Activated CD4-positive, alpha-beta T cell treated with anti-CD3 and anti-CD28 coated beads for 36 hours (primary cell): ENCODE results near the gene LIMK1. TPM values are rescaled to one million over a fixed set of nuclear protein-coding genes. Genes with fewer than 3 reads are reported as not detected.

ENCODE experiments used
- ATAC-seq: fragments of 200-7000 bp; cut with Tn5 transposase; one replicate; pipeline ENCODE4 v1.10.0; 2021; ENCODE audit warnings: mild to moderate bottlenecking, moderate library complexity
- CTCF ChIA-PET: fragments of 350-600 bp; sonication (Branson Sonifier 250); formaldehyde crosslinking; loops from one replicate; lab custom pipeline; 2021; ENCODE audit warnings: antibody characterized with exemption; lab: Charles Lee
- POLR2A ChIA-PET: fragments of 350-600 bp; sonication (Branson Sonifier 250); formaldehyde crosslinking; loops from one replicate; lab custom pipeline; 2021; ENCODE audit warnings: antibody characterized with exemption, inconsistent platforms; lab: Charles Lee
- DNase-seq: peaks from one replicate; pipeline ENCODE4 v3.0.0-alpha.2; 2020
- H3K27ac Mint-ChIP-seq: one replicate; pipeline ENCODE4 v1.8.0; 2021; ENCODE audit warnings: mixed read lengths
- H3K27me3 Mint-ChIP-seq: one replicate; pipeline ENCODE4 v1.8.0; 2021; ENCODE audit warnings: mixed read lengths
- H3K36me3 Mint-ChIP-seq: one replicate; pipeline ENCODE4 v1.8.0; 2021; ENCODE audit warnings: low read depth, mixed read lengths
- H3K4me1 Mint-ChIP-seq: one replicate; pipeline ENCODE4 v1.8.0; 2021; ENCODE audit warnings: mixed read lengths
- H3K4me3 Mint-ChIP-seq: one replicate; pipeline ENCODE4 v1.8.0; 2021; ENCODE audit warnings: mild to moderate bottlenecking, moderate library complexity, mixed read lengths
- H3K9me3 Mint-ChIP-seq: one replicate; pipeline ENCODE4 v1.8.0; 2021; ENCODE audit warnings: low read depth, mixed read lengths
- intact Hi-C, 2 experiments: fragments of 100-400 bp; cut with DNase I in 1 of 2; cut with micrococcal nuclease in 1 of 2; formaldehyde crosslinking; loops; one replicate each; pipeline versions ENCODE4 v1.14.2 to v1.15.1; 2022 to 2024; cut with DNase I, micrococcal nuclease
- total RNA-seq, 2 experiments: library from RNA; stranded (reverse); gene quantifications; one replicate each; pipeline ENCODE4 v1.2.3, GENCODE V29; 2021

The LIMK1 gene
- total RNA-seq, 2 experiments from 2014 or later, result 12.5 to 14.8 TPM

DNA sequence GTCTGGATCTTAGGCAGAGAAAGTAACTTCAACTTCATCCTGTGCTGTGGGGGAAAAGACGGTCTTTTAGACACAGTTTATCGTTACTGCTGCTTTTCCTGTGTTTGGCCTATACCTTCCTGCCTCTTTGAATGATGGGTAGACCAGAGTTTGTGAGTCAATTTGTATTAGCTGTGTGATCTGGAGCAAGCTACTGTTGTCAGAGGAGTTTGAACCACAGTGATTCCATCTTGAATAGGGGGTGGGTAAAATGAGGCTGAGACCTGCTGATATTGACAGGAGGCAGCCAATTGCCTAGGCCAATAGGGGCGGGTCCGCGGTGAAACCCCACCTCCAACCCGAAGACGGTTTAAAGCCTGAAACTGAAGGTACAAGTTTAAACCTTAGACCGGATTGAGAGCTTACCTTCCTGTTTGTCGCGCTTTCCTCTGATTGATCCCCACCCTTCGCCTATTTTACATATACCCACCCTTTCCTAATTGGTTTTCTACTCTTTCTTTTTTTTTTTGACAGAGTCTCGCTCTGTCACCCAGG lies 54.8 kb downstream of the LIMK1 start:
- H3K27me3 Mint-ChIP-seq, result peaks cover 2% of the 10 kb centered on the region
- H3K27ac Mint-ChIP-seq, result no peak overlapping the region
- ATAC-seq (no peak), DNase-seq (peak; percentile 13)
- intact Hi-C loops, result no loop called here
- H3K4me1 Mint-ChIP-seq, result peaks cover 3% of the 10 kb centered on the region
- no peak overlapping the region for H3K4me3 Mint-ChIP-seq
- ChIA-PET POLR2A (no interaction called here), CTCF (interaction anchor here (0.6 kb wide), 1 partner anchor 282 kb away, joined by 3 read pairs; no protein-coding TSS in a partner anchor)
- H3K36me3 Mint-ChIP-seq, result no peaks in the 10 kb centered on the region
- no peaks in the 10 kb centered on the region for H3K9me3 Mint-ChIP-seq

DNA sequence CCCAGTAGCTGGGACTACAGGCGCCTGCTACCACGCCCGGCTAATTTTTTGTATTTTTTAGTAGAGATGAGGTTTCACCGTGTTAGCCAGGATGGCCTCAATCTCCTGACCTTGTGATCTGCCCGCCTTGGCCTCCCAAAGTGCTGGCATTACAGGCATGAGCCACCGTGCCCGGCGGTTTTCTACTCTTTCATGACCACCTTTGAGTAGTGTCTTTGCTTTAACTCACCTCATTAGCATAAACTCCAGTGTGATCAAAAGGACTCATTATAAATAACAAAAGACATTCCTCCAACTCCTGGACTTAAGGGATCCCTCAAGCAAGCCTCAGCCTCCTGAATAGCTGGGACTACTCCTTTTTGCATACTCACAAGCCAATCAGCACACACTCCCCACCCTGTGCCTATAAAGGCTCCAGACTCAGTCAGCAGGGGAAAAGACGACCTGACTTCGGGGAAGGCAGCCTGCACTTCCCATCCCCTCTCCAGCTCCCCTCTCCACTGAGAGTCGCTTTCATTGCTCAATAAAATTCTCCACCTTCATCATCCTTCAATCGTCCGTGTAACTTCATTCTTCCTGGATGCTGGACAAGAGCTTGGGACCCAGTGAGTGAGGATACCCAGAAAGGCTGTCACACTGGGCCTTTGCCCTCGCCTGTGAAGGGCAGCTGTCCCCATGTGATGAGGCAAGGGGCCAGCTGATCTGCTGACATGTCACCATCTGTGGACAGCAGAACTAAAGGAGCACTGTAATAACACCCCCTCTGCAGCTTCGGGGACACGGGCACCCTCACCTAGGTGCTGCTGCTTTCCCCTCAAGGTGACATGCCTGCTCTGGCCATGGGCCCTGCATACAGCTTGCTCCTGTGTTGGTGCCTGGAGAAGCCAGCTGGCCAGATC lies 55.6 kb downstream of the LIMK1 start:
- ATAC-seq (no peak), DNase-seq (no peak)
- H3K27me3 Mint-ChIP-seq, result peaks cover under 1% of the 10 kb centered on the region
- H3K4me3 Mint-ChIP-seq, result no peak overlapping the region
- H3K9me3 Mint-ChIP-seq, result no peaks in the 10 kb centered on the region
- ChIA-PET CTCF (interaction anchor here (0.7 kb wide), 1 partner anchor 912 kb away, joined by 4 read pairs; no protein-coding TSS in a partner anchor), POLR2A (no interaction called here)
- intact Hi-C loops, result no loop called here
- H3K27ac Mint-ChIP-seq, result no peak overlapping the region
- peaks cover 3% of the 10 kb centered on the region for H3K4me1 Mint-ChIP-seq
- H3K36me3 Mint-ChIP-seq, result no peaks in the 10 kb centered on the region

DNA sequence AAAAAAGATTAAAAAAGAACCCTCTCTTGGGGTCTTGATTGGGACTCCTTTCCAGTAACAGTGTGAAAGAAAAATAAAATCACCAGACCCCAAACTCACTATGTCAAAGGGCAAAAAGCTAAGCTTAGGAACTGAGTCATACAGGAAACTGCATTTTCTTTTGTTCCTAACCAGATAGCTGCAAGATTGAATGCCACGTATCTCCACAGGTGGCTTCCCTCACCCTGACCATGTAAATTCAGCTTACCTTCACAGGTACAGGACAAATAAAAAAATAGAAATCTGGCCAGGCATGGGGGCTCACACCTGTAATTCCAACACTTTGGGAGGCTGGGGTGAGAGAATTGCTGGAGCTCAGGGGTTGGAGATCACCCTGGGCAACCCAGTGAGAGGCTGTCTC lies 58.1 kb downstream of the LIMK1 start:
- H3K27me3 Mint-ChIP-seq, result no peaks in the 10 kb centered on the region
- no peak overlapping the region for H3K4me3 Mint-ChIP-seq
- no peaks in the 10 kb centered on the region for H3K36me3 Mint-ChIP-seq
- CTCF ChIA-PET, result interaction anchor here (0.7 to 1.1 kb wide), 2 partner anchors 12 to 32 kb away, joined by 3 read pairs; partner anchors contain the start of gene EIF4H
- intact Hi-C loops, result no loop called here
- POLR2A ChIA-PET, result no interaction called here
- peak; percentile 73 for ATAC-seq
- no peaks in the 10 kb centered on the region for H3K9me3 Mint-ChIP-seq
- no peak for DNase-seq
- H3K4me1 Mint-ChIP-seq, result peaks cover 3% of the 10 kb centered on the region
- H3K27ac Mint-ChIP-seq, result no peak overlapping the region

DNA sequence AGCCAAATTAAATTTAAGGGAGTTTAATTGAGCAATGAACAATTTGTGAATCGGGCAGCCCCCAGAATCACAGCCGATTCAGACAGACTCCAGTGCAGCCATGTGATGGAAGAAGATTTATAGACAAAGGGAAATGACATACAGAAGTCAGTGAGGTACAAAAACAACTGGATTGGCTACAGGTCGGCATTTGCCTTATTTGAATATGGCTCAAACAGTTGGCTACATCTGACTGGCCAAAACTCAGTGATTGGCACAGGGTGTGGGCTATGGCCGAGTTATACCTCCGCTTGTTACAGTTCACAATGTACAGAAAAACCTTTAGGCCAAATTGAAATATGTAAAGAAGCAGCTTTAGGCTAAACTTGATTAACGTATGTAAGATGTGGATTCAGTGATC lies 59.8 kb downstream of the LIMK1 start:
- no peak overlapping the region for H3K4me3 Mint-ChIP-seq
- no peaks in the 10 kb centered on the region for H3K27me3 Mint-ChIP-seq
- H3K36me3 Mint-ChIP-seq, result no peaks in the 10 kb centered on the region
- H3K4me1 Mint-ChIP-seq, result peaks cover 3% of the 10 kb centered on the region
- no peaks in the 10 kb centered on the region for H3K9me3 Mint-ChIP-seq
- ChIA-PET CTCF (no interaction called here), POLR2A (no interaction called here)
- intact Hi-C loops, result no loop called here
- no peak for DNase-seq
- H3K27ac Mint-ChIP-seq, result no peak overlapping the region
- ATAC-seq, result no peak

DNA sequence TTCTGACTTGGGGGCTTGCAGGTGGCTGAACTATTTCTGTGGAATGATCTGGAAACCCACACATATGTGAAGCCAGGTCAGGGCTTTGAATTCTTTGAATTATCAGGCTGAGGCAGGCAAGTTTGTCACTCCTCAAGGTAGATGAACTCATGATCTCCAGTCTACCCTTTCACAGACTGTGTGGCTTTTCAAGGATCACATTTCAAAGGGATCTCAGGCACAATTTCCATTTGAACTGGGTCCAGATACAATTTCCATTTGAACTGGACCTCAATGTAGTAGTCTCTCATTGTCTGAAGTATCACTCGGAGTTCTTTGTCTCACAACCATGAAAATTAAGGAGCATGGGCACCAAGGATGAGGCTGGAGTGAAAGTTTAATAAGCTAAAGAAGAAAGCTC lies 64.9 kb downstream of the LIMK1 start:
- Mint-ChIP-seq H3K4me3 (no peak overlapping the region), H3K4me1 (no peaks in the 10 kb centered on the region), H3K36me3 (no peaks in the 10 kb centered on the region), H3K9me3 (no peaks in the 10 kb centered on the region), H3K27ac (no peak overlapping the region), H3K27me3 (no peaks in the 10 kb centered on the region)
- intact Hi-C loops, result no loop called here
- ChIA-PET CTCF (interaction anchor here (0.7 to 1.3 kb wide), 2 partner anchors 14 to 19 kb away, joined by 3 to 4 read pairs; no protein-coding TSS in a partner anchor), POLR2A (no interaction called here)
- no peak for DNase-seq
- no peak for ATAC-seq

DNA sequence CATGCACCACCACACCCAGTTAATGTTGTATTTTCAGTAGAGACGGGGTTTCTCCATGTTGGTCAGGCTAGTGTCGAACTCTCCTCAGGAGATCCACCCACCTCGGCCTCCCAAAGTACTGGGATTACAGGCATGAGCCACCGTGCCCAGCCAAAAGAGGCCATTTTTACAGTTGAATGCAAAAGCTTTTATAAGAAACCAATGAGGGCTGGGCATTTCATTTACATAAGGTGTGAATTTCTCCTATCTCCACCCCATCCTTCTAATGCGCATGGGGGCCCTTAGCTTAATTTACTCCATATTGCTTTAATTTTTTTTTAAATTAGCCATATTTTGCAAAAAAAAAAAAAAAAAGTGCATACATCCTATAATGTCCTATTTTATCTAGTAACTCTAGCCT lies 65.5 kb downstream of the LIMK1 start:
- Mint-ChIP-seq H3K27me3 (no peaks in the 10 kb centered on the region), H3K4me1 (no peaks in the 10 kb centered on the region), H3K36me3 (no peaks in the 10 kb centered on the region), H3K4me3 (no peak overlapping the region), H3K9me3 (no peaks in the 10 kb centered on the region), H3K27ac (no peak overlapping the region)
- intact Hi-C loops, result no loop called here
- DNase-seq (no peak), ATAC-seq (no peak)
- POLR2A ChIA-PET, result no interaction called here
- CTCF ChIA-PET, result interaction anchor here (1.3 kb wide), 1 partner anchor 13 kb away, joined by 4 read pairs; no protein-coding TSS in a partner anchor

DNA sequence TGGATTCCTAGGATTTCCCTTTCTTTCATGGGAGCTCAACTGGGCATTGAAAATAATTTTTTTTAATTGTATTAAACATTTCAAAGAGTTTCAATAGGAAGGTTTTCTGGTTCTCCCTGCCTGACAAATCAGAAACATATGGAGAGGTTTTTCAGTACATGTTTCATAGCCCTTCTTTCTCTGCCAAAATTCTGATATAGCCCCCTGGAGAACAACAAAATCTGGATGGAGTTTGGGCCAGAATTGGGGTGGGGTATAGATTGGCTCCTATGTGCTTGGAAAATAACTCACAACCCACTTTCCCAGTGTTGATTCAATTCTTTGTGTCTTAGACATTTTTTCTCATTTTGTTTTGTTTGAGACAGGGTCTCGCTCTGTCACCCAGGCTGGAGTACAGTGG lies 66.0 kb downstream of the LIMK1 start:
- Mint-ChIP-seq H3K36me3 (no peaks in the 10 kb centered on the region), H3K27ac (no peak overlapping the region), H3K27me3 (no peaks in the 10 kb centered on the region), H3K4me3 (no peak overlapping the region), H3K4me1 (no peaks in the 10 kb centered on the region), H3K9me3 (no peaks in the 10 kb centered on the region)
- CTCF ChIA-PET, result interaction anchor here (1.3 kb wide), 1 partner anchor 13 kb away, joined by 4 read pairs; no protein-coding TSS in a partner anchor
- POLR2A ChIA-PET, result no interaction called here
- no peak for DNase-seq
- intact Hi-C loops, result no loop called here
- ATAC-seq, result no peak

DNA sequence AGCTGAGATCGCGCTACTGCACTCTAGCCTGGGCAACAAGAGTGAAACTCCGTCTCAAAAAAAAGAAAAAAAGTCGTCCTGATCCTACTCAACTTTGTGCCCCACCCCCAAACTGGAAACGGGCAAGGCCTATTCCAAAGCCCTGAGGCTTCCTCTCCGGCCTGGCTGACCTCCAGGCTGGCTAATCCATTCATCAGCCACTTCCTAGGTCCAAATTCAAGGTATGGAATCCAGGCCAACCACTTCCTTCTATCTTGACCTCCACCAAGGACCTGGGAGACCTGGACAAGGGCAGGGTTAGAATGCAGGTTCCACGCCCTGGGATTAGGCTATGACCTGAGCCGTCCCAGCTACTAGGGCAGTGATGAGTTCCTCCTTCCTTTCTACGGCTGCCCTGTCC lies 70.1 kb downstream of the LIMK1 start:
- CTCF ChIA-PET, result interaction anchor here (0.6 kb wide), 1 partner anchor 51 kb away, joined by 3 read pairs; no protein-coding TSS in a partner anchor
- no peaks in the 10 kb centered on the region for H3K9me3 Mint-ChIP-seq
- H3K4me3 Mint-ChIP-seq, result no peak overlapping the region
- no peak overlapping the region for H3K27ac Mint-ChIP-seq
- ATAC-seq (no peak), DNase-seq (no peak)
- POLR2A ChIA-PET, result no interaction called here
- H3K27me3 Mint-ChIP-seq, result no peaks in the 10 kb centered on the region
- intact Hi-C loops, result no loop called here
- no peaks in the 10 kb centered on the region for H3K36me3 Mint-ChIP-seq
- H3K4me1 Mint-ChIP-seq, result no peaks in the 10 kb centered on the region

DNA sequence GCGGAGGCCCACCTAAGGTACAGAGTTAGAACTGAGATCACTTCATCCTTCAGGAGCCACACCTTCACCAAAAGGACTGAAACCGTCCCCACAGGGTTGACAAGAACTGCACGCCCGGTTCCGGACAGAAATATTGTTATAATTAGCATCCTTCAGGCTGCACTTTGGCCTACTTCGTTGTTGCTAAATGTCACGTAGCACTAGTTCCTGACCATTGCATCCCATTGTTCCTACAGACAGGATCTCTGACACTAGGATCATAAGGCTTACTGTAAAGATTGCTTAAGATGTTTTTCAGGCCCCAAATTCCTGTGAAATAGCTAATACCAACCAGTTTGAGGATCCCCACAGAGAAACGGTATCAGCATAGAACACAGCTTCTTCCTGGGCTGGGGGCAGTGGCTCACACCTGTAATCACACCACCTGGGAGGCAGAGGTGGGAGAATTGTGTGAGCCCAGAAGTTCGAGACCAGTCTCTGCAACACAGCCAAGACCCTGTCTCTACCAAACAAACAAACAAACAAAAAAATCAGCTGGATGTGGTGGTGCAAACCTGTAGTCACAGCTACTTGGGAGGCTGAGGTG lies 72.3 kb downstream of the LIMK1 start:
- DNase-seq, result no peak
- H3K36me3 Mint-ChIP-seq, result no peaks in the 10 kb centered on the region
- ChIA-PET POLR2A (interaction anchor here (0.6 kb wide), 1 partner anchor 139 kb away, joined by 4 read pairs; no protein-coding TSS in a partner anchor), CTCF (interaction anchor here (0.8 kb wide), 1 partner anchor 12 kb away, joined by 3 read pairs; no protein-coding TSS in a partner anchor)
- H3K27ac Mint-ChIP-seq, result no peak overlapping the region
- H3K4me3 Mint-ChIP-seq, result no peak overlapping the region
- ATAC-seq, result no peak
- H3K9me3 Mint-ChIP-seq, result no peaks in the 10 kb centered on the region
- no peaks in the 10 kb centered on the region for H3K27me3 Mint-ChIP-seq
- intact Hi-C loops, result no loop called here
- no peaks in the 10 kb centered on the region for H3K4me1 Mint-ChIP-seq

DNA sequence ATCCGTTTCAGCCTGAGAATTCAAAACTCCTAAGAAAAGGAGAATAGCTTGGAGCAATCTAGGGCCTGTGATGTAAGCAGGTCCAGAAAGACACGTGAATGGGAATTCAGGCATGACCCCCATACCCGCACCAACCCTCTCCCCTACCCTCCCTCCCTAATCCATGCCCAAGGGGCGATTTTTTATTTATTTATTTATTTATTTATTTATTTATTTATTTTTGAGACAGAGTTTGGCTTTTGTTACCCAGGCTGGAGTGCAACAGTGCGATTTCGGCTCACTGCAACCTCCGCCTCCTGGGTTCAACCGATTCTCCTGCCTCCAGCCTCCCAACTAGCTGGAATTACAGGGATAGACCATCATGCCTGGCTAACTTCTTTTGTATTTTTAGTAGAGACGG lies 74.0 kb downstream of the LIMK1 start:
- no peak for ATAC-seq
- no peaks in the 10 kb centered on the region for H3K27me3 Mint-ChIP-seq

DNA sequence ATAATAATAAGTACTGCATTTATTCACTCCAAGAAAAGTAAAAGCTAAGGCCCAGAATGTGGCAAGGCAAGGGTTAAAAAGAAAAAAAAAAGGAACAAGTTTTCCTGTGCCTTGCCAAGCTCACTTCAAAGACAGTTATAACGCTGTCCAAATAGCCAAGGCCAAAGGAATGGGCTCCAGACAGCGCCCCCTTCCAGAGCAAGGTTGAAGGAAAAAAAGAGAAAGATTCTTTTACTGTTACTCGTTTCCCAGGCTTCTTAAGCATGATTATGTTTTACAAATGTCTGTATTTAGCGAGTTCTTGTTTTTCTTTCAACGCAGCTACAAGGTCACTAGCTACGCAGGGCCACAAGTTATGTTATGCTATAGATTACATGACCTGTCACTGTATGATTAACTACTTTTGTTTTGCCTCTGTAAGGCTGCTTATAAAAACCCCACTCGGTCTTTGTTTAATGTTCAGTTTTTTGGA lies 81.4 kb downstream of the LIMK1 start:
- intact Hi-C loops, result no loop called here
- DNase-seq (no peak), ATAC-seq (no peak)
- no peak overlapping the region for H3K4me3 Mint-ChIP-seq
- H3K4me1 Mint-ChIP-seq, result no peaks in the 10 kb centered on the region
- H3K27me3 Mint-ChIP-seq, result no peaks in the 10 kb centered on the region
- H3K36me3 Mint-ChIP-seq, result no peaks in the 10 kb centered on the region
- H3K27ac Mint-ChIP-seq, result no peak overlapping the region
- POLR2A ChIA-PET, result no interaction called here
- H3K9me3 Mint-ChIP-seq, result no peaks in the 10 kb centered on the region
- CTCF ChIA-PET, result interaction anchor here (0.6 kb wide), 1 partner anchor 240 kb away, joined by 3 read pairs; no protein-coding TSS in a partner anchor

More for the DNA sequence above, 74.0 kb downstream of the LIMK1 start:
- DNase-seq, result no peak
- no peaks in the 10 kb centered on the region for H3K4me1 Mint-ChIP-seq
- intact Hi-C loops, result no loop called here
- H3K27ac Mint-ChIP-seq, result no peak overlapping the region
- no peak overlapping the region for H3K4me3 Mint-ChIP-seq
- no peaks in the 10 kb centered on the region for H3K36me3 Mint-ChIP-seq
- ChIA-PET POLR2A (no interaction called here), CTCF (interaction anchor here (0.6 kb wide), 1 partner anchor 21 kb away, joined by 3 read pairs; no protein-coding TSS in a partner anchor)
- no peaks in the 10 kb centered on the region for H3K9me3 Mint-ChIP-seq
